Brain pericyte (primary cell): ENCODE results near the gene LRG1.

ENCODE experiments used
- DNase-seq: peaks from one replicate; pipeline ENCODE4 v3.0.0-alpha.2; 2012; ENCODE audit warnings: low read depth, low spot score

Gene LRG1

DNA sequence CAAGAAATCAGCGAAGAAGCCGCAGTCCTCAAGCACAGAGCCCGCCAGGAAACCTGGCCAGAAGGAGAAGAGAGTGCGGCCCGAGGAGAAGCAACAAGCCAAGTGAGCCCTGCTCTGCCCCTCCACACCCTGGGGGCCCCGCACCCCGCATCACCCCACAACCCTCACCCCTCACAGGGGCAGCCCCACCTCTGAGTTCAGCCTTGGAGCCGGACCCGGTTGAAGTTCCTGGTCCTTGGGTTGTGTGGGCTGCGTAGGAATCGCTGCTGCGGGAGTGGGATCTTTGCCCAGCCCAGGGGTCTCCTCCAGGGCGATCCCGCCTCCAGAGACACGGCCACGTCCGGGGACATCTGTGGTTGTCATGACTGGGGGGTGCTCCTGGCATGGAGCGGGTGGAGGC, 43.5 kb downstream of the LRG1 start:
- no peak for DNase-seq

DNA sequence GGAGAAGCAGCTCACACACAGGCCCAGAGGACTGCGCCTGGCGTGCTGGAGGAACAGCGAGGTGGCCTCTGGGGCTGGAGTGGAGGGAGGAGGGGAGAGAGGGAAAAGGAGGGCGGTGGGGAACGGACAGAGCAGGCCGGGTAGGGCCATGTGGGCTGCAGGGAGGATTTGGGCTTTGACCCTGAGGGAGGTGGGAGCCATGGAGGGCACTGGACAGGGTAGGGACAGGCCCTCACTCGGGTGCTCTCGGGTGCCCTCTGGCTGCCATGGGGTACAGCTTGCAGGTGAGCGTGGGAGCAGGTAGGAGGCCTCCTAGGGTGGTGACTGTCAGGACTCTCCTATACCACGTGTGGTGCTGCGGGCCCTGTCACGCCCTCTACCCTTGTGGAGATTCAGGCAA, 44.4 kb downstream of the LRG1 start:
- DNase-seq, result no peak

DNA sequence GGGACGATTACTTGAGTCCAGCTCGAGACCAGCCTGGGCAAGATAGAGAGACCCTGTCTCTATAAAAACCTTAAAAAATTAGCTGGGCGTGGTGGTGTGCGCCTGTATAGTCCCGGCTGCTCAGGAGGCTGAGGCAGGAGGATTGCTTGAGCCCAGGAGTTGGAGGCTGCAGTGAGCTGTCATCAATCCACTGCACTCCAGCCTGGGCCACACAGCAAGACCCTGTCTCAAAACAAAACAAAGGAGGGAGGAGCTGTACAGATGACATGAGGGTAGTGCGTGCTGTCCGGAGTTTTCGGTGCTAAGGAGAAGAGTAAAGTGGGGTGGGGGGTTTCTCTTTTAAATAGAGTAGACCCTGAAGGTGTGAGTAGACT, 45.2 kb downstream of the LRG1 start:
- DNase-seq, result no peak

GRCh38 chr19:4493929-4494690, 45.7 kb downstream of the LRG1 start:
- DNase-seq, result no peak

DNA sequence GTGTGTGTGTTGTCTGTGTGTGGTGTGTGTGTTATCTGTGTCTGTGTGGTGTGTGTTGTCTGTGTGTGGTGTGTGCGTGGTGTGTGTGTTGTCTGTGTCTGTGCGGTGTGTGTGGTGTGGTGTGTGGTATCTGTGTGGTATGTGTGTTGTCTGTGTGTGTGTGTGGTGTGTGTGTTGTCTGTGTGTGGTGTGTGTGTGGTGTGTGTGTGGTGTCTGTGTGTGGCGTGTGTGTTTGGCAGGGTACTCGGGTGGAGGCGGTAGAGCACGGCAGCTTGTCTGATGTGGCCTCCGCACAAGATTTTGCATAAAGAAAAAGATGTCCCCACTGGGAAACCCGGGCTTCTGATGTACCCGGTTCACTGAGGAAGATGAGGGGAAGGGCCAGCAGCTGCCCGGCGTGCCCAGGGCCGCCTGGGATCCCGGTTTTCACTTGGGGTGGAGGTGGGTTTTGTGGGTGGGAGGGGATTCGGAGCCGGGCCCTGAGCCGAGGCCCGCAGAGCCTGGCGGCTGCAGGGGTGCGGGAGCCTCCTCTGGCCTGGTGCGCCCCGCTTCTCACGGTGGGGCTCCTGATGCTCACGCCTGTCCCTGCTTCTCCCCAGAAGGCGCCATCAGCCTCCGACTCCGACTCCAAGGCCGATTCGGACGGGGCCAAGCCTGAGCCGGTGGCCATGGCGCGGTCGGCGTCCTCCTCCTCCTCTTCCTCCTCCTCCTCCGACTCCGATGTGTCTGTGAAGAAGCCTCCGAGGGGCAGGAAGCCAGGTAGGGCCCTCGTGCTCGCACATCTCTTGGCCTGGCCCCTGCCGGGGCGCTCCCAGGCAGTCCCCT, 46.5 kb downstream of the LRG1 start:
- DNase-seq, result no peak

DNA sequence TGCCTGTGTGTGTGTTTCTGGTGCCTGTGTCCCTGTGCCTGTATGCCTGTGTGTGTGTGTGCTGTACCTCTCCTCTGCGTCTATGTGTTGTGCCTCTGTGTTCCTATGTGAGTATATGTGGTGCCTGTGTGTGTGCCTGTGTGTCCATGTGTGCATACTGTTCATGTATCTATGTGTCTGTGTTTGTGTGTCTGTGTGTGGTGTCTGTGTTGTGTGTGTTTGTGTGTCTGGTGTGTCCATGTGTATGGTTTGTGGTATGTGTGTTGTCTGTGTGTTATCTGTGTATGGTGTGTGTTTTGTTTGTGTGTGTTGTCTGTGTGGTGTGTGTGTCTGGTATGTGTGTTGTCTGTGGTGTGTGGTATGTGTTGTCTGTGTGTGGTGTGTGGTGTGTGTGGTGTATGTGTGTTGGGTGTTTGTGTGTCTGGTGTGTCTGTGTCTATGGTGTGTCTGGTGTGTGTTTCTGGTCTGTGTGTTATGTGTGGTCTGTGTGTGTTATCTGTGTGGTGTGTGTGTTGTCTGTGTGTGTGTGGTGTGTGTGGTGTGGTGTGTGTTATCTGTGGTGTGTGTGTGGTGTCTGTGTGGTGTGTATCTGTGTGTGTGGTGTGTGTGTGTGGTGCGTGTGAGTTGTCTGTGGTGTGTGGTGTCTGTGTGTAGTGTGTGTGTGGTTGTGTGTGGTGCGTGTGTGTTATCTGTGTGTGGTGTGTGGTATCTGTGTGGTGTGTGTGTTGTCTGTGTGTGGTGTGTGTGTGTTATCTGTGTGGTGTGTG, 47.3 kb downstream of the LRG1 start:
- DNase-seq, result no peak

- no peak for DNase-seq
Measured at GRCh38 chr19:4491446-4491845, 48.4 kb downstream of the LRG1 start.

GRCh38 chr19:4488496-4488895, 51.3 kb downstream of the LRG1 start:
- DNase-seq, result no peak

GRCh38 chr19:4487572-4487971, 52.3 kb downstream of the LRG1 start:
- no peak for DNase-seq
